Measurements from ENCODE around the gene RNF157.

GRCh38 chr17:76207275-76208059 is 32.8 kb downstream of the RNF157 start:
- TF ChIP-seq, protein P1, sequence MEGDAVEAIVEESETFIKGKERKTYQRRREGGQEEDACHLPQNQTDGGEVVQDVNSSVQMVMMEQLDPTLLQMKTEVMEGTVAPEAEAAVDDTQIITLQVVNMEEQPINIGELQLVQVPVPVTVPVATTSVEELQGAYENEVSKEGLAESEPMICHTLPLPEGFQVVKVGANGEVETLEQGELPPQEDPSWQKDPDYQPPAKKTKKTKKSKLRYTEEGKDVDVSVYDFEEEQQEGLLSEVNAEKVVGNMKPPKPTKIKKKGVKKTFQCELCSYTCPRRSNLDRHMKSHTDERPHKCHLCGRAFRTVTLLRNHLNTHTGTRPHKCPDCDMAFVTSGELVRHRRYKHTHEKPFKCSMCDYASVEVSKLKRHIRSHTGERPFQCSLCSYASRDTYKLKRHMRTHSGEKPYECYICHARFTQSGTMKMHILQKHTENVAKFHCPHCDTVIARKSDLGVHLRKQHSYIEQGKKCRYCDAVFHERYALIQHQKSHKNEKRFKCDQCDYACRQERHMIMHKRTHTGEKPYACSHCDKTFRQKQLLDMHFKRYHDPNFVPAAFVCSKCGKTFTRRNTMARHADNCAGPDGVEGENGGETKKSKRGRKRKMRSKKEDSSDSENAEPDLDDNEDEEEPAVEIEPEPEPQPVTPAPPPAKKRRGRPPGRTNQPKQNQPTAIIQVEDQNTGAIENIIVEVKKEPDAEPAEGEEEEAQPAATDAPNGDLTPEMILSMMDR (IDR thresholded peaks at IDR 0.05) = no peak
- TF ChIP-seq POLR2A (IDR thresholded peaks at IDR 0.05; ENCODE audit: low read length) (no peak), CHD4 (IDR thresholded peaks at IDR 0.05; ENCODE audit: borderline replicate concordance) (no peak), CEBPB (IDR thresholded peaks at IDR 0.05) (no peak), BHLHE40 (IDR thresholded peaks at IDR 0.05; ENCODE audit: low read depth, low read length) (no peak), EP300 (IDR thresholded peaks at IDR 0.05) (no peak), ZSCAN20 (CRISPR knock-in tag; IDR thresholded peaks at IDR 0.05) (no peak), MAX (IDR thresholded peaks at IDR 0.05) (no peak), MYC (IDR thresholded peaks at IDR 0.05; ENCODE audit: borderline replicate concordance, low read length) (no peak), NFE2L2 (conservative IDR thresholded peaks at IDR 0.05; ENCODE audit: low read length) (no peak)
- TF ChIP-seq, protein P2, sequence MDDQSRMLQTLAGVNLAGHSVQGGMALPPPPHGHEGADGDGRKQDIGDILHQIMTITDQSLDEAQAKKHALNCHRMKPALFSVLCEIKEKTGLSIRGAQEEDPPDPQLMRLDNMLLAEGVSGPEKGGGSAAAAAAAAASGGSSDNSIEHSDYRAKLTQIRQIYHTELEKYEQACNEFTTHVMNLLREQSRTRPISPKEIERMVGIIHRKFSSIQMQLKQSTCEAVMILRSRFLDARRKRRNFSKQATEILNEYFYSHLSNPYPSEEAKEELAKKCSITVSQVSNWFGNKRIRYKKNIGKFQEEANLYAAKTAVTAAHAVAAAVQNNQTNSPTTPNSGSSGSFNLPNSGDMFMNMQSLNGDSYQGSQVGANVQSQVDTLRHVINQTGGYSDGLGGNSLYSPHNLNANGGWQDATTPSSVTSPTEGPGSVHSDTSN (IDR thresholded peaks at IDR 0.05) = no peak
- TF ChIP-seq, protein P3, sequence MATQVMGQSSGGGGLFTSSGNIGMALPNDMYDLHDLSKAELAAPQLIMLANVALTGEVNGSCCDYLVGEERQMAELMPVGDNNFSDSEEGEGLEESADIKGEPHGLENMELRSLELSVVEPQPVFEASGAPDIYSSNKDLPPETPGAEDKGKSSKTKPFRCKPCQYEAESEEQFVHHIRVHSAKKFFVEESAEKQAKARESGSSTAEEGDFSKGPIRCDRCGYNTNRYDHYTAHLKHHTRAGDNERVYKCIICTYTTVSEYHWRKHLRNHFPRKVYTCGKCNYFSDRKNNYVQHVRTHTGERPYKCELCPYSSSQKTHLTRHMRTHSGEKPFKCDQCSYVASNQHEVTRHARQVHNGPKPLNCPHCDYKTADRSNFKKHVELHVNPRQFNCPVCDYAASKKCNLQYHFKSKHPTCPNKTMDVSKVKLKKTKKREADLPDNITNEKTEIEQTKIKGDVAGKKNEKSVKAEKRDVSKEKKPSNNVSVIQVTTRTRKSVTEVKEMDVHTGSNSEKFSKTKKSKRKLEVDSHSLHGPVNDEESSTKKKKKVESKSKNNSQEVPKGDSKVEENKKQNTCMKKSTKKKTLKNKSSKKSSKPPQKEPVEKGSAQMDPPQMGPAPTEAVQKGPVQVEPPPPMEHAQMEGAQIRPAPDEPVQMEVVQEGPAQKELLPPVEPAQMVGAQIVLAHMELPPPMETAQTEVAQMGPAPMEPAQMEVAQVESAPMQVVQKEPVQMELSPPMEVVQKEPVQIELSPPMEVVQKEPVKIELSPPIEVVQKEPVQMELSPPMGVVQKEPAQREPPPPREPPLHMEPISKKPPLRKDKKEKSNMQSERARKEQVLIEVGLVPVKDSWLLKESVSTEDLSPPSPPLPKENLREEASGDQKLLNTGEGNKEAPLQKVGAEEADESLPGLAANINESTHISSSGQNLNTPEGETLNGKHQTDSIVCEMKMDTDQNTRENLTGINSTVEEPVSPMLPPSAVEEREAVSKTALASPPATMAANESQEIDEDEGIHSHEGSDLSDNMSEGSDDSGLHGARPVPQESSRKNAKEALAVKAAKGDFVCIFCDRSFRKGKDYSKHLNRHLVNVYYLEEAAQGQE (IDR thresholded peaks at IDR 0.05) = no peak
- TF ChIP-seq, protein P4, sequence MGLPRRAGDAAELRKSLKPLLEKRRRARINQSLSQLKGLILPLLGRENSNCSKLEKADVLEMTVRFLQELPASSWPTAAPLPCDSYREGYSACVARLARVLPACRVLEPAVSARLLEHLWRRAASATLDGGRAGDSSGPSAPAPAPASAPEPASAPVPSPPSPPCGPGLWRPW (IDR thresholded peaks at IDR 0.05) = no peak
